ENCODE data around the gene ENHO. TPM values are rescaled to one million over a fixed set of nuclear protein-coding genes. Genes with fewer than 3 reads are reported as not detected.
"Not testable (repeated sequence)": the region's sequence is repeated elsewhere in the genome, so short reads cannot be mapped to it uniquely, and the experiment has no call there.

The ENHO gene
- total RNA-seq, 1 donor from 2014 or later: 5.5 TPM

DNA sequence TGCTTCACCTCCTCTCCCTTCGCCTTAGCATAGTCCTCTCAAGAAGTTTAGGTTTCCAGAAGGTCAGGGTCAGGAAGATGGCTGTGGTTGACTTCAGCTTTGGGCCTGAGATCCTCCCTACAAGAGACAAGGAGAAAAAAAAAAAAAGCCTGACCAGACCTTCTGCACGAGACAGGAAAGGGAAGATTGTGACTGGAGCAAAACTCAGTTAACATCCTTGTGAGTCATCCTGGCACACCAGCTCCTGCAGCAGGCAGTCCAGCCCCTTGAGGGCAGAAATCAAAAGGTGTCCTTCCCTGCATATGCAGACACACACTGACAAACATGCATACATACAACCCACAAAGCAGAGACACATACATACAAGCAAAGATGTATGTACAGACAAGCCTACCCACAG lies 18.0 kb upstream of the ENHO start:
- Mint-ChIP-seq H3K4me3 (no peak overlapping the region), H3K27ac (no peak overlapping the region), H3K36me3 (no peaks in the 10 kb centered on the region), H3K4me1 (ENCODE audit: unreplicated experiment) (no peaks in the 10 kb centered on the region), H3K27me3 (peaks cover 50% of the 10 kb centered on the region), H3K9me3 (no peaks in the 10 kb centered on the region)
- TF ChIP-seq, protein P1, sequence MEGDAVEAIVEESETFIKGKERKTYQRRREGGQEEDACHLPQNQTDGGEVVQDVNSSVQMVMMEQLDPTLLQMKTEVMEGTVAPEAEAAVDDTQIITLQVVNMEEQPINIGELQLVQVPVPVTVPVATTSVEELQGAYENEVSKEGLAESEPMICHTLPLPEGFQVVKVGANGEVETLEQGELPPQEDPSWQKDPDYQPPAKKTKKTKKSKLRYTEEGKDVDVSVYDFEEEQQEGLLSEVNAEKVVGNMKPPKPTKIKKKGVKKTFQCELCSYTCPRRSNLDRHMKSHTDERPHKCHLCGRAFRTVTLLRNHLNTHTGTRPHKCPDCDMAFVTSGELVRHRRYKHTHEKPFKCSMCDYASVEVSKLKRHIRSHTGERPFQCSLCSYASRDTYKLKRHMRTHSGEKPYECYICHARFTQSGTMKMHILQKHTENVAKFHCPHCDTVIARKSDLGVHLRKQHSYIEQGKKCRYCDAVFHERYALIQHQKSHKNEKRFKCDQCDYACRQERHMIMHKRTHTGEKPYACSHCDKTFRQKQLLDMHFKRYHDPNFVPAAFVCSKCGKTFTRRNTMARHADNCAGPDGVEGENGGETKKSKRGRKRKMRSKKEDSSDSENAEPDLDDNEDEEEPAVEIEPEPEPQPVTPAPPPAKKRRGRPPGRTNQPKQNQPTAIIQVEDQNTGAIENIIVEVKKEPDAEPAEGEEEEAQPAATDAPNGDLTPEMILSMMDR (conservative IDR thresholded peaks at IDR 0.05): no peak
- DNase-seq (ENCODE audit: extremely low spot score, unreplicated experiment): no peak

DNA sequence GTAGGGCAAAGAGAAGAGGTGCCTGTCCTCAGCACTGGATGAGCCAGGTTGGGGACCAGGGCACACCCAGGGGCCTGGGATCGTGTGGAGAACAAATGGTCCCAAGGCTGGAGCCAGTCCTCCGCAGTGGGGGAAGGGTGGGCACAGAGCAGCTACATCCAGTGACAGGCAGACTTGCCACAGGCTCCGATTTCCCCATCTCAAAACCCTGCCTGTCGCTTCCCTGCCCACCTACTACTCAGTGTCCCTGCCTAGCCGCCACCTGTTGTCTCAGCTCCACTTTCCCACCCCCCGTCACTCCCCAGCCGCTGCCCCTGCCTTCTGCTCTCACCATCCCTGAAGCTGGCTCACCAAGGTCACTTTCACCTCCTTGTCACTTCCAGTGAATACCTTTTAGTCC lies 13.9 kb upstream of the ENHO start:
- TF ChIP-seq, protein P1 (conservative IDR thresholded peaks at IDR 0.05): no peak
- Mint-ChIP-seq H3K27ac (no peak overlapping the region), H3K4me3 (no peak overlapping the region), H3K9me3 (no peaks in the 10 kb centered on the region), H3K27me3 (peaks cover 52% of the 10 kb centered on the region), H3K4me1 (ENCODE audit: unreplicated experiment) (no peaks in the 10 kb centered on the region), H3K36me3 (no peaks in the 10 kb centered on the region)
- no peak for DNase-seq (ENCODE audit: extremely low spot score, unreplicated experiment)

DNA sequence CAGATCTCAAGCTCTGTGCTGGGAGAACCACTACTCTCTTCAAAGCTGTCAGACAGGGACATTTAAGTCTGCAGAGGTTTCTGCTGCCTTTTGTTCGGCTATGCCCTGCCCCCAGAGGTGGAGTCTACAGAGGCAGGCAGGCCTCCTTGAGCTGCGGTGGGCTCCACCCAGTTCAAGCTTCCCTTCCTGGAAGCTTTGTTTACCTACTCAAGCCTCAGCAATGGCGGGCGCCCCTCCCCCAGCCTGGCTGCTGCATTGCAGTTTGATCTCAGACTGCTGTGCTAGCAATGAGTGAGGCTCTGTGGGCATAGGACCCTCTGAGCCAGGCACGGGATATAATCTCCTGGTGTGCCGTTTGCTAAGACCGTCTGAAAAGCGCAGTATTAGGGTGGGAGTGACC lies 9.3 kb upstream of the ENHO start:
- not testable (repeated sequence) for H3K9me3 Mint-ChIP-seq; H3K4me3 Mint-ChIP-seq; H3K36me3 Mint-ChIP-seq; DNase-seq (ENCODE audit: extremely low spot score, unreplicated experiment); H3K4me1 Mint-ChIP-seq (ENCODE audit: unreplicated experiment); H3K27ac Mint-ChIP-seq
- H3K27me3 Mint-ChIP-seq: peaks cover 66% of the 10 kb centered on the region

DNA sequence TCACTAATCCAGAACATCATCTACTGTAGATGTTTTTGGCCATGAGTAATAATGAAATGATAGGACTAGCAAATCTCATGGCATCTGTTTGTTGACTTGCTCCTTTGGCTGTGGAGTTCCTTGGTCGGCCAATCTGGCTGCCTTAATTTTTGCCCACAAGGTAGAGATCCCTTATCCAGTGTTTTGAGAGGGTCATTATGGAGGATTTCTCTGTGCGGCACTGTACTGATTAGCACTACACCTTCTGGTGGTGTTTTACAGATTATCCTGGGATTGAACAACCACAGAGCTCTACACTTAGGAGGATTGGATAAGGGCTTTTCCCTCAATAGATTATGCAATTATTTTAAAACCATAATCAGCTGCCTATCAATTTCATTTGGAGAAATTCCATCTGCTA lies 3.2 kb upstream of the ENHO start:
- TF ChIP-seq, protein P1 (conservative IDR thresholded peaks at IDR 0.05): no peak
- Mint-ChIP-seq H3K27ac (no peak overlapping the region), H3K27me3 (peaks cover 59% of the 10 kb centered on the region), H3K36me3 (no peaks in the 10 kb centered on the region), H3K4me3 (no peak overlapping the region), H3K4me1 (ENCODE audit: unreplicated experiment) (peaks cover 12% of the 10 kb centered on the region), H3K9me3 (peaks cover 5% of the 10 kb centered on the region)
- no peak for DNase-seq (ENCODE audit: extremely low spot score, unreplicated experiment)

DNA sequence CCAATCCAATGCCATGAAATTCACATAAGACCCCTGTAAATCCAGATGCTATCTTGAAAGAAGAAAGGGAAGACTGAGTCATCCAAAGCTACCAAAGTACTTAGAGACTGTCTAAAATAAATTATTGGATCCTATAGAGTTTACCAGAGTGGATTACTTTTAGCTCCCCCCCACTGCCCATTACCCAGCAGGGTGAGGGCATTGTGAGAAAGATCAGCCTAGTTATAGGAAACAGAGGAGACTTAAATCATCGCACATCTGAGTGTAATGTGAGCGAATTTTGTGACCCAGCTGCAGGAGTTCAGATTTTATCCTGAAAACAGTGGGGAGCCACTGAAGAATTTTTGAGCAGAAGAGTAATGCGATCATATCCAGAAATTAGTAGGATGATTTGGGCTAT lies 1.6 kb upstream of the ENHO start:
- DNase-seq (ENCODE audit: extremely low spot score, unreplicated experiment): no peak
- Mint-ChIP-seq H3K36me3 (no peaks in the 10 kb centered on the region), H3K27me3 (peaks cover 49% of the 10 kb centered on the region), H3K27ac (no peak overlapping the region), H3K4me3 (peak overlapping the region; percentile 61), H3K9me3 (no peaks in the 10 kb centered on the region), H3K4me1 (ENCODE audit: unreplicated experiment) (peaks cover 12% of the 10 kb centered on the region)
- TF ChIP-seq, protein P1 (conservative IDR thresholded peaks at IDR 0.05): no peak

DNA sequence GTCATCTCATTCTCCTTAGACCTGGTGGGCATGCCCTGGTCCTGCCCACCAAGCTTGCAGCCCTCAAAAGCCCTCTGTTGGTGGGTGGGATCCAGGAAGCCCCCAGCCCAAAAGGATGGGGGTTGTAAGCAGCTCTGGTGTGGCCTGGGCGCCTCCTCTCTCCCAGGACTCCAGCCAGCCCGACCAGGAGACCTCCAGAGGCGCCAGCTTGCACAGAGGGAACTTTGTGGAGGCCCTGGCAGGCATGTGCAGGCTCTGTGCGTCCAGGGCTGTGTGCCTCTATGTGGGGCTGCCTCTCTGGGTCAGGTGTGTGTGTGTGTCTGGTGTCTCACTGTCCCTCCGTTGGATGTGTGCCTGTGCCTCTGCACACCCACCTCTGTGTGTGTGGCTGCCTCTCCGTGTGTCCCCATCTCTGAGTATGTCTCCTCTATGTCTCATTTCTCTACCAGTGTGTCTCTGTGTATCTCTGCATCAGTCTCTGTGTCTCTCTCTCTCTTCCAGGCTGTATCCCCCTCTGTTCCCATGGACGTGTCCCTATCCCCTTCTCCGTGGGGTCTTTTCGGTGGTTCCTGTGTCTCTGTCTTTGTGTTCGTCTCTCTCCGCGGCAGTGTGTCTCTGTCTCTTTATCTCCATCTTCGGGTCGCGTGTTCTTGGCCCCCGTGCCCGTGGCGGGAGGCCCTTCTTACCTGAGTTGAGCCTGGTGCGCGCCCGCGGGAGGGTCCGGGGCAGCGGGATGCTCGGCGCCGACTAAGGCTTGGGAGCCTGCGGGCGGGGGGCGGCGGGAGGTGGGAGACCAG lies 501 bp downstream of the ENHO start:
- H3K36me3 Mint-ChIP-seq: no peaks in the 10 kb centered on the region
- peak overlapping the region; percentile 64 for H3K27ac Mint-ChIP-seq
- H3K4me3 Mint-ChIP-seq: peak overlapping the region; percentile 88
- H3K27me3 Mint-ChIP-seq: peaks cover 47% of the 10 kb centered on the region
- peaks cover 16% of the 10 kb centered on the region for H3K4me1 Mint-ChIP-seq (ENCODE audit: unreplicated experiment)
- no peak for DNase-seq (ENCODE audit: extremely low spot score, unreplicated experiment)
- TF ChIP-seq, protein P1 (conservative IDR thresholded peaks at IDR 0.05): no peak
- no peaks in the 10 kb centered on the region for H3K9me3 Mint-ChIP-seq
